H1 (cell line): Measurements from ENCODE around the gene NOXO1.

ENCODE experiments used
- BCL11A ChIP-seq, 2 experiments: IDR thresholded peaks; one replicate each; pipeline ENCODE4 v1.6.1; 2011; ENCODE audit warnings: low read depth in 2 of 2, low read length in 2 of 2, mild to moderate bottlenecking in 2 of 2
- CEBPB ChIP-seq: IDR thresholded peaks from 2 replicates; pipeline ENCODE4 v1.6.1; 2012; ENCODE audit warnings: low read depth, low read length
- CTCF ChIP-seq, 3 experiments: IDR thresholded peaks; 1 replicate in 2 of 3; 2 replicates in 1 of 3; pipeline versions ENCODE4 v1.5.1 to v1.6.1; 2011; ENCODE audit warnings: low read length in 3 of 3, mild to moderate bottlenecking in 3 of 3, inconsistent platforms in 2 of 3, low read depth in 1 of 3, moderate library complexity in 1 of 3; ENCODE audit not compliant: insufficient read depth in 1 of 3; ENCODE audit errors: control extremely low read depth in 1 of 3
- EP300 ChIP-seq, 2 experiments: IDR thresholded peaks; 1 replicate in 1 of 2; 2 replicates in 1 of 2; pipeline ENCODE4 v1.6.1; 2011 to 2012; ENCODE audit warnings: low read depth in 2 of 2, low read length in 2 of 2, mild to moderate bottlenecking in 2 of 2, borderline replicate concordance in 1 of 2, inconsistent platforms in 1 of 2, moderate library complexity in 1 of 2
- EZH2 ChIP-seq: fragments of 200-600 bp; sonication (generic); IDR thresholded peaks from 2 replicates; pipeline ENCODE4 v1.7.1; 2012; ENCODE audit warnings: low read depth, mild to moderate bottlenecking, moderate library complexity, low read length, inconsistent platforms; ENCODE audit not compliant: severe bottlenecking
- JUN ChIP-seq: IDR thresholded peaks from 2 replicates; pipeline ENCODE4 v1.6.1; 2011; ENCODE audit warnings: low read depth, mild to moderate bottlenecking, improper control_type of control experiment, low read length
- POLR2A ChIP-seq, 2 experiments: IDR thresholded peaks; 1 replicate in 1 of 2; 2 replicates in 1 of 2; pipeline ENCODE4 v1.6.1; 2011; ENCODE audit warnings: low read depth in 2 of 2, low read length in 2 of 2, mild to moderate bottlenecking in 2 of 2; ENCODE audit errors: control extremely low read depth in 1 of 2
- POLR2AphosphoS5 ChIP-seq: IDR thresholded peaks from 2 replicates; pipeline ENCODE4 v1.6.1; 2011; ENCODE audit warnings: low read depth, low read length
- TAF1 ChIP-seq: IDR thresholded peaks from 2 replicates; pipeline ENCODE4 v1.6.1; 2011; ENCODE audit warnings: mild to moderate bottlenecking, low read depth, low read length
- TF ChIP-seq, protein P1 (sequence below): IDR thresholded peaks from 2 replicates; pipeline ENCODE4 v1.6.1; 2012; ENCODE audit warnings: inconsistent platforms

- no peak for TF ChIP-seq CTCF (IDR thresholded peaks at IDR 0.05; ENCODE audit: control extremely low read depth in 1 of 3, insufficient read depth in 1 of 3, low read depth in 1 of 3, low read length in 3 of 3)
- TF ChIP-seq EP300 (IDR thresholded peaks at IDR 0.05; ENCODE audit: borderline replicate concordance in 1 of 2, low read depth in 2 of 2, low read length in 2 of 2) = no peak
- TF ChIP-seq BCL11A (IDR thresholded peaks at IDR 0.05; ENCODE audit: low read depth in 2 of 2, low read length in 2 of 2) = no peak
- no peak for TF ChIP-seq POLR2A (IDR thresholded peaks at IDR 0.05; ENCODE audit: control extremely low read depth in 1 of 2, low read depth in 2 of 2, low read length in 2 of 2)
- TF ChIP-seq TAF1 = no peak
- TF ChIP-seq, protein P1, sequence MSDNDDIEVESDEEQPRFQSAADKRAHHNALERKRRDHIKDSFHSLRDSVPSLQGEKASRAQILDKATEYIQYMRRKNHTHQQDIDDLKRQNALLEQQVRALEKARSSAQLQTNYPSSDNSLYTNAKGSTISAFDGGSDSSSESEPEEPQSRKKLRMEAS = no peak
- TF ChIP-seq JUN = no peak
- no peak for TF ChIP-seq EZH2
- TF ChIP-seq CEBPB = no peak
- TF ChIP-seq POLR2AphosphoS5 = no peak
Measured at GRCh38 chr16:1933097-1933661, 48.1 kb downstream of the NOXO1 start.
